Measurements from ENCODE around the gene UNC93A.
"Not testable (repeated sequence)": the region's sequence is repeated elsewhere in the genome, so short reads cannot be mapped to it uniquely, and the experiment has no call there.

UNC93A gene

GRCh38 chr6:167290786-167291622 lies at the start of gene UNC93A:
TSS of gene UNC93A (plus strand) at chr6:167291315. CDS start at chr6:167291490, 175 bp downstream.
- ATAC-seq (replicated peaks), result no peak
- Mint-ChIP-seq H3K36me3 (no peaks in the 10 kb centered on the region), H3K4me3 (no peak within 1 kb of the TSS), H3K9me3 (no peaks in the 10 kb centered on the region), H3K4me1 (no peaks in the 10 kb centered on the region), H3K27me3 (peaks cover 27 to 45% of the 10 kb centered on the region in 2 donors), H3K27ac (no peak within 1 kb of the TSS)
- no peak for DNase-seq

GRCh38 chr6:167241321-167242134 lies 49.6 kb upstream of the UNC93A start:
- peaks cover 13 to 14% of the 10 kb centered on the region in 2 donors for H3K27me3 Mint-ChIP-seq
- not testable (repeated sequence) for H3K4me3 Mint-ChIP-seq; DNase-seq; H3K27ac Mint-ChIP-seq; H3K9me3 Mint-ChIP-seq; ATAC-seq (replicated peaks); H3K36me3 Mint-ChIP-seq
- H3K4me1 Mint-ChIP-seq, result peaks cover 0 to 14% of the 10 kb centered on the region in 2 donors

- not testable (repeated sequence) for ATAC-seq (replicated peaks); H3K27ac Mint-ChIP-seq; H3K4me3 Mint-ChIP-seq; H3K9me3 Mint-ChIP-seq; DNase-seq; H3K36me3 Mint-ChIP-seq
- Mint-ChIP-seq H3K27me3 (peaks cover 12 to 16% of the 10 kb centered on the region in 2 donors), H3K4me1 (peaks cover 0 to 14% of the 10 kb centered on the region in 2 donors)
These were observed 49.0 kb upstream of the UNC93A start for GRCh38 chr6:167242135-167242506.

- Mint-ChIP-seq H3K27me3 (peaks cover 8 to 12% of the 10 kb centered on the region in 2 donors), H3K4me1 (peaks cover 0 to 12% of the 10 kb centered on the region in 2 donors)
- H3K9me3 Mint-ChIP-seq; H3K27ac Mint-ChIP-seq; H3K36me3 Mint-ChIP-seq; ATAC-seq (replicated peaks); H3K4me3 Mint-ChIP-seq; DNase-seq: not testable (repeated sequence)
These were observed 48.5 kb upstream of the UNC93A start for GRCh38 chr6:167242511-167243051.

GRCh38 chr6:167244064-167244960 lies 46.8 kb upstream of the UNC93A start:
- no peak overlapping the region for H3K4me3 Mint-ChIP-seq
- DNase-seq, result no peak
- no peak for ATAC-seq (replicated peaks)
- no peaks in the 10 kb centered on the region for H3K9me3 Mint-ChIP-seq
- H3K27me3 Mint-ChIP-seq, result peaks cover 11 to 18% of the 10 kb centered on the region in 2 donors
- H3K4me1 Mint-ChIP-seq, result peaks cover 0 to 9% of the 10 kb centered on the region in 2 donors
- no peak overlapping the region for H3K27ac Mint-ChIP-seq
- H3K36me3 Mint-ChIP-seq, result no peaks in the 10 kb centered on the region

GRCh38 chr6:167244991-167245390 lies 46.1 kb upstream of the UNC93A start:
- DNase-seq, result no peak
- Mint-ChIP-seq H3K27me3 (peaks cover 9 to 21% of the 10 kb centered on the region in 2 donors), H3K9me3 (no peaks in the 10 kb centered on the region), H3K4me1 (peaks cover 0 to 9% of the 10 kb centered on the region in 2 donors), H3K4me3 (no peak overlapping the region), H3K36me3 (no peaks in the 10 kb centered on the region), H3K27ac (no peak overlapping the region)
- no peak for ATAC-seq (replicated peaks)

- H3K4me3 Mint-ChIP-seq, result no peak overlapping the region
- no peaks in the 10 kb centered on the region for H3K36me3 Mint-ChIP-seq
- H3K9me3 Mint-ChIP-seq, result no peaks in the 10 kb centered on the region
- H3K27me3 Mint-ChIP-seq, result peaks cover 9 to 25% of the 10 kb centered on the region in 2 donors
- ATAC-seq (replicated peaks) (no peak), DNase-seq (no peak)
- no peak overlapping the region for H3K27ac Mint-ChIP-seq
- H3K4me1 Mint-ChIP-seq, result peaks cover 0 to 9% of the 10 kb centered on the region in 2 donors
These were observed 45.5 kb upstream of the UNC93A start for GRCh38 chr6:167245591-167245990.

GRCh38 chr6:167247814-167248595 lies 43.1 kb upstream of the UNC93A start:
- Mint-ChIP-seq H3K4me1 (peaks cover 0 to 9% of the 10 kb centered on the region in 2 donors), H3K9me3 (no peaks in the 10 kb centered on the region), H3K4me3 (no peak overlapping the region), H3K27me3 (peaks cover 9 to 18% of the 10 kb centered on the region in 2 donors), H3K36me3 (no peaks in the 10 kb centered on the region), H3K27ac (no peak overlapping the region)
- DNase-seq (no peak), ATAC-seq (replicated peaks) (no peak)

- peaks cover 15 to 25% of the 10 kb centered on the region in 2 donors for H3K27me3 Mint-ChIP-seq
- ATAC-seq (replicated peaks); H3K9me3 Mint-ChIP-seq; H3K4me3 Mint-ChIP-seq; H3K4me1 Mint-ChIP-seq; DNase-seq; H3K27ac Mint-ChIP-seq; H3K36me3 Mint-ChIP-seq: not testable (repeated sequence)
These were observed 42.1 kb upstream of the UNC93A start for GRCh38 chr6:167248878-167249455.

GRCh38 chr6:167252271-167252670 lies 38.8 kb upstream of the UNC93A start:
- H3K4me3 Mint-ChIP-seq, result no peak overlapping the region
- H3K36me3 Mint-ChIP-seq, result peaks cover 0 to 4% of the 10 kb centered on the region in 2 donors
- no peak overlapping the region for H3K27ac Mint-ChIP-seq
- H3K27me3 Mint-ChIP-seq, result peaks cover 35% of the 10 kb centered on the region in 2 donors
- ATAC-seq (replicated peaks) (no peak), DNase-seq (no peak)
- H3K4me1 Mint-ChIP-seq, result no peaks in the 10 kb centered on the region
- H3K9me3 Mint-ChIP-seq, result peaks cover 6 to 11% of the 10 kb centered on the region in 2 donors

GRCh38 chr6:167255918-167256553 lies 35.1 kb upstream of the UNC93A start:
- no peak for DNase-seq
- Mint-ChIP-seq H3K4me1 (no peaks in the 10 kb centered on the region), H3K27ac (no peak overlapping the region), H3K4me3 (no peak overlapping the region), H3K36me3 (peaks cover 0 to 4% of the 10 kb centered on the region in 2 donors), H3K27me3 (peaks cover 41 to 43% of the 10 kb centered on the region in 2 donors), H3K9me3 (peaks cover 8 to 11% of the 10 kb centered on the region in 2 donors)
- no peak for ATAC-seq (replicated peaks)

GRCh38 chr6:167258646-167259045 lies 32.5 kb upstream of the UNC93A start:
- H3K27me3 Mint-ChIP-seq, result peaks cover 60 to 65% of the 10 kb centered on the region in 2 donors
- ATAC-seq (replicated peaks), result no peak
- DNase-seq, result no peak
- H3K4me3 Mint-ChIP-seq, result no peak overlapping the region
- H3K36me3 Mint-ChIP-seq, result peaks cover 0 to 4% of the 10 kb centered on the region in 2 donors
- peaks cover 9% of the 10 kb centered on the region in 2 donors for H3K9me3 Mint-ChIP-seq
- no peak overlapping the region for H3K27ac Mint-ChIP-seq
- no peaks in the 10 kb centered on the region for H3K4me1 Mint-ChIP-seq
